Neural cell (in vitro differentiated cells): ENCODE results near the gene DOCK10. TPM values are rescaled to one million over a fixed set of nuclear protein-coding genes. Genes with fewer than 3 reads are reported as not detected.

Experiments used
- H2AFZ ChIP-seq: fragments of 200-600, 300-800 bp; sonication (generic), shearing (Covaris generic); 2 replicates; pipeline ENCODE4 v1.6.0; 2014; ENCODE audit warnings: low read depth, mild to moderate bottlenecking, antibody characterized with exemption, low read length, moderate library complexity
- H3F3A ChIP-seq: fragments of 200-600 bp; shearing (Covaris generic); 2 replicates; pipeline ENCODE4 v1.6.1; 2016; ENCODE audit warnings: mild to moderate bottlenecking, moderate library complexity, mixed read lengths, antibody characterized with exemption, low read length; ENCODE audit not compliant: insufficient read depth, poor library complexity, severe bottlenecking
- H3K27ac ChIP-seq: fragments of 200-600, 300-800 bp; sonication (generic), shearing (Covaris generic); 2 replicates; pipeline ENCODE4 v1.5.1; 2014; ENCODE audit warnings: mild to moderate bottlenecking, low read length, moderate library complexity
- H3K27me3 ChIP-seq: fragments of 300-800, 200-600 bp; sonication (generic), shearing (Covaris generic); 2 replicates; pipeline ENCODE4 v1.6.0; 2014; ENCODE audit warnings: mild to moderate bottlenecking, low read depth, low read length, moderate library complexity; ENCODE audit not compliant: insufficient read depth
- H3K36me3 ChIP-seq: fragments of 300-800, 200-600 bp; sonication (generic), shearing (Covaris generic); 2 replicates; pipeline ENCODE4 v1.5.1; 2014; ENCODE audit warnings: mild to moderate bottlenecking, antibody characterized with exemption, low read length, moderate library complexity; ENCODE audit not compliant: insufficient read depth
- H3K4me2 ChIP-seq: fragments of 300-800, 200-600 bp; sonication (generic), shearing (Covaris generic); 2 replicates; pipeline ENCODE4 v1.6.0; 2014; ENCODE audit warnings: mild to moderate bottlenecking, low read length
- H3K4me3 ChIP-seq: fragments of 300-800, 200-600 bp; sonication (generic), shearing (Covaris generic); 2 replicates; pipeline ENCODE4 v1.5.1; 2014; ENCODE audit warnings: mild to moderate bottlenecking, low read length, moderate library complexity
- H3K79me2 ChIP-seq: fragments of 200-600 bp; shearing (Covaris generic); replicated peaks from 2 replicates; pipeline ENCODE4 v1.6.0; 2014; ENCODE audit warnings: mild to moderate bottlenecking, low read length, moderate library complexity; ENCODE audit not compliant: insufficient read depth
- H3K9ac ChIP-seq: fragments of 300-800, 200-600 bp; sonication (generic), shearing (Covaris generic); 2 replicates; pipeline ENCODE4 v1.6.1; 2016; ENCODE audit warnings: mild to moderate bottlenecking, low read length, mixed read lengths
- H3K9me2 ChIP-seq: fragments of 200-600 bp; shearing (Covaris generic); 2 replicates; pipeline ENCODE4 v1.6.1; 2016; ENCODE audit warnings: mild to moderate bottlenecking, low read length, mixed read lengths; ENCODE audit not compliant: insufficient read depth
- H3K9me3 ChIP-seq: fragments of 200-600, 300-800 bp; sonication (generic), shearing (Covaris generic); 2 replicates; pipeline ENCODE4 v1.6.1; 2016; ENCODE audit warnings: mild to moderate bottlenecking, mixed run types, low read length, moderate library complexity, mixed read lengths
- H4K20me1 ChIP-seq: fragments of 200-600 bp; shearing (Covaris generic); 2 replicates; pipeline ENCODE4 v1.6.1; 2016; ENCODE audit warnings: mild to moderate bottlenecking, mixed run types; ENCODE audit not compliant: insufficient read depth
- EP300 ChIP-seq: fragments of 450-650 bp; conservative IDR thresholded peaks from 2 replicates; pipeline ENCODE4 v1.6.1; 2014; ENCODE audit warnings: antibody characterized with exemption, mild to moderate bottlenecking, moderate library complexity; ENCODE audit not compliant: poor library complexity, severe bottlenecking
- EZH2 ChIP-seq: fragments of 200-600, 300-800 bp; shearing (Covaris generic), sonication (generic); IDR thresholded peaks from 2 replicates; pipeline ENCODE4 v1.6.1; 2014; ENCODE audit warnings: antibody characterized with exemption, low read length, borderline replicate concordance, mild to moderate bottlenecking; ENCODE audit not compliant: insufficient read depth, poor library complexity, severe bottlenecking
- MXI1 ChIP-seq: fragments of 450-650 bp; conservative IDR thresholded peaks from 2 replicates; pipeline ENCODE4 v1.6.1; 2014; ENCODE audit warnings: antibody characterized with exemption, mild to moderate bottlenecking; ENCODE audit not compliant: poor library complexity, severe bottlenecking
- POLR2AphosphoS5 ChIP-seq: IDR thresholded peaks from 2 replicates; pipeline ENCODE4 v1.6.1; 2012
- RAD21 ChIP-seq: fragments of 450-650 bp; conservative IDR thresholded peaks from 2 replicates; pipeline ENCODE4 v1.6.1; 2014; ENCODE audit warnings: antibody characterized with exemption, mild to moderate bottlenecking, moderate library complexity
- SMC3 ChIP-seq: fragments of 450-650 bp; conservative IDR thresholded peaks from 2 replicates; pipeline ENCODE4 v1.6.1; 2014; ENCODE audit warnings: antibody characterized with exemption, mild to moderate bottlenecking, moderate library complexity; ENCODE audit not compliant: poor library complexity
- TAF1 ChIP-seq: IDR thresholded peaks from 2 replicates; pipeline ENCODE4 v1.6.1; 2012; ENCODE audit warnings: low read depth
- polyA plus RNA-seq: library from polyadenylated mRNA; depleted of rRNA; stranded (reverse); fragments of >200 nt; gene quantifications from 2 replicates; pipeline ENCODE4 v1.2.3, GENCODE V29; 2014
- TF ChIP-seq, protein P1 (sequence below): fragments of 450-650 bp; IDR thresholded peaks from 2 replicates; pipeline ENCODE4 v1.5.1; 2014; ENCODE audit warnings: antibody characterized with exemption, mild to moderate bottlenecking, moderate library complexity; ENCODE audit not compliant: poor library complexity, severe bottlenecking
- TF ChIP-seq, protein P2 (sequence below): IDR thresholded peaks from 2 replicates; pipeline ENCODE4 v1.6.1; 2012; ENCODE audit warnings: borderline replicate concordance

Gene DOCK10
- polyA plus RNA-seq, 1 donor from 2014 or later = 0.37 TPM

DNA sequence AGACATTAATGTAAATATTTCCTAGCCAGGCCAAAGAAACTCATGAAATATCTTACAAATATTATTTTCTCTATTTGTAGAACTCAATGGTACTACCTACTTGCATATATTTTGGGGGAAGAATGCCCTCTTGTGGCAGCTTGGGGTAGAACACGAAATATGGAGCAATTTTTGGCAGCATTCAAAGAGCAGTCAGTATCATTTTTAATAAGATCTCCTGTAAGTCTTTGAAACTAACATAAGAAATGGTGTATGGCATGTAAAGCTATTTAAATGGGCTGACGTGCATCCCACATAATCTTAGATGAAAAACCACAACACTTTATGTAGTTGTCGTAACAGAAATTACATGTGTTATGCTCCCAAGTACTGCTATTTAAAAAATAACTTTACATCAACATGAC lies 263.8 kb downstream of the DOCK10 start:
- Histone ChIP-seq H3K79me2 (no peaks in the 10 kb centered on the region), H3K4me2 (no peak overlapping the region), H3K9me2 (no peaks in the 10 kb centered on the region), H2AFZ (no peak overlapping the region), H3F3A (no peaks in the 10 kb centered on the region), H3K9me3 (no peaks in the 10 kb centered on the region), H3K27me3 (no peaks in the 10 kb centered on the region), H3K4me3 (no peak overlapping the region), H4K20me1 (no peaks in the 10 kb centered on the region), H3K27ac (no peak overlapping the region), H3K9ac (no peak overlapping the region), H3K36me3 (no peaks in the 10 kb centered on the region)
- TF ChIP-seq, protein P1, sequence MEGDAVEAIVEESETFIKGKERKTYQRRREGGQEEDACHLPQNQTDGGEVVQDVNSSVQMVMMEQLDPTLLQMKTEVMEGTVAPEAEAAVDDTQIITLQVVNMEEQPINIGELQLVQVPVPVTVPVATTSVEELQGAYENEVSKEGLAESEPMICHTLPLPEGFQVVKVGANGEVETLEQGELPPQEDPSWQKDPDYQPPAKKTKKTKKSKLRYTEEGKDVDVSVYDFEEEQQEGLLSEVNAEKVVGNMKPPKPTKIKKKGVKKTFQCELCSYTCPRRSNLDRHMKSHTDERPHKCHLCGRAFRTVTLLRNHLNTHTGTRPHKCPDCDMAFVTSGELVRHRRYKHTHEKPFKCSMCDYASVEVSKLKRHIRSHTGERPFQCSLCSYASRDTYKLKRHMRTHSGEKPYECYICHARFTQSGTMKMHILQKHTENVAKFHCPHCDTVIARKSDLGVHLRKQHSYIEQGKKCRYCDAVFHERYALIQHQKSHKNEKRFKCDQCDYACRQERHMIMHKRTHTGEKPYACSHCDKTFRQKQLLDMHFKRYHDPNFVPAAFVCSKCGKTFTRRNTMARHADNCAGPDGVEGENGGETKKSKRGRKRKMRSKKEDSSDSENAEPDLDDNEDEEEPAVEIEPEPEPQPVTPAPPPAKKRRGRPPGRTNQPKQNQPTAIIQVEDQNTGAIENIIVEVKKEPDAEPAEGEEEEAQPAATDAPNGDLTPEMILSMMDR = peak; percentile 84
- TF ChIP-seq EZH2 (no peak), SMC3 (peak; percentile 86), RAD21 (peak; percentile 83), MXI1 (no peak), TAF1 (no peak)
- TF ChIP-seq, protein P2, sequence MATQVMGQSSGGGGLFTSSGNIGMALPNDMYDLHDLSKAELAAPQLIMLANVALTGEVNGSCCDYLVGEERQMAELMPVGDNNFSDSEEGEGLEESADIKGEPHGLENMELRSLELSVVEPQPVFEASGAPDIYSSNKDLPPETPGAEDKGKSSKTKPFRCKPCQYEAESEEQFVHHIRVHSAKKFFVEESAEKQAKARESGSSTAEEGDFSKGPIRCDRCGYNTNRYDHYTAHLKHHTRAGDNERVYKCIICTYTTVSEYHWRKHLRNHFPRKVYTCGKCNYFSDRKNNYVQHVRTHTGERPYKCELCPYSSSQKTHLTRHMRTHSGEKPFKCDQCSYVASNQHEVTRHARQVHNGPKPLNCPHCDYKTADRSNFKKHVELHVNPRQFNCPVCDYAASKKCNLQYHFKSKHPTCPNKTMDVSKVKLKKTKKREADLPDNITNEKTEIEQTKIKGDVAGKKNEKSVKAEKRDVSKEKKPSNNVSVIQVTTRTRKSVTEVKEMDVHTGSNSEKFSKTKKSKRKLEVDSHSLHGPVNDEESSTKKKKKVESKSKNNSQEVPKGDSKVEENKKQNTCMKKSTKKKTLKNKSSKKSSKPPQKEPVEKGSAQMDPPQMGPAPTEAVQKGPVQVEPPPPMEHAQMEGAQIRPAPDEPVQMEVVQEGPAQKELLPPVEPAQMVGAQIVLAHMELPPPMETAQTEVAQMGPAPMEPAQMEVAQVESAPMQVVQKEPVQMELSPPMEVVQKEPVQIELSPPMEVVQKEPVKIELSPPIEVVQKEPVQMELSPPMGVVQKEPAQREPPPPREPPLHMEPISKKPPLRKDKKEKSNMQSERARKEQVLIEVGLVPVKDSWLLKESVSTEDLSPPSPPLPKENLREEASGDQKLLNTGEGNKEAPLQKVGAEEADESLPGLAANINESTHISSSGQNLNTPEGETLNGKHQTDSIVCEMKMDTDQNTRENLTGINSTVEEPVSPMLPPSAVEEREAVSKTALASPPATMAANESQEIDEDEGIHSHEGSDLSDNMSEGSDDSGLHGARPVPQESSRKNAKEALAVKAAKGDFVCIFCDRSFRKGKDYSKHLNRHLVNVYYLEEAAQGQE = no peak

DNA sequence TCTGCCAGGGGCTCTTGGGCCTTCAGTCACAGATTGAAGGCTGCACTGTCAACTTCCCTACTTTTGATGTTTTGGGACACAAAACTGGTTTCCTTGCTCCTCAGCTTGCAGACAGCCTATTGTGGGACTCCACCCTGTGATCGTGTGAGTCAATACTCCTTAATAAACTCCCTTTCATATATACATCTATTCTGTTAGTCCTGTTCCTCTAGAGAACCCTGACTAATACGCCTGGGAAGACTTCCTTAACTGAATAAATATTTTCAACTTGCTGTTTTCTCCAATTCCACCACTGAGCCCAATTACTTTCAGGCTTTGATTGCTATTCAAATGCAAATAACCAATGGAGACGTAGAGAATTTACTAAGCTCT lies 264.7 kb downstream of the DOCK10 start:
- H3K4me3 ChIP-seq = no peak overlapping the region
- no peak overlapping the region for H3K9ac ChIP-seq
- TF ChIP-seq, protein P1 = no peak
- no peak for TF ChIP-seq RAD21
- no peak for TF ChIP-seq TAF1
- no peak for TF ChIP-seq POLR2AphosphoS5
- no peak for TF ChIP-seq EP300
- TF ChIP-seq EZH2 = no peak
- TF ChIP-seq, protein P2 = no peak
- TF ChIP-seq SMC3 = no peak
- no peak for TF ChIP-seq MXI1
- no peaks in the 10 kb centered on the region for H3K9me3 ChIP-seq
- no peaks in the 10 kb centered on the region for H3K36me3 ChIP-seq
- no peak overlapping the region for H3K4me2 ChIP-seq
- H3K9me2 ChIP-seq = no peaks in the 10 kb centered on the region
- H4K20me1 ChIP-seq = no peaks in the 10 kb centered on the region
- no peaks in the 10 kb centered on the region for H3F3A ChIP-seq
- H2AFZ ChIP-seq = no peak overlapping the region
- no peak overlapping the region for H3K27ac ChIP-seq
- no peaks in the 10 kb centered on the region for H3K79me2 ChIP-seq
- H3K27me3 ChIP-seq = no peaks in the 10 kb centered on the region
